Left ventricle myocardium inferior (tissue), 1 donor: ENCODE data around the gene CCDC93. TPM values are rescaled to one million over a fixed set of nuclear protein-coding genes. Genes with fewer than 3 reads are reported as not detected.

ENCODE experiments used
- DNase-seq: peaks from one replicate; pipeline ENCODE4 v3.0.0-alpha.2; 2020
- H3K27ac ChIP-seq: fragments of 200-600 bp; replicated peaks from 2 replicates; pipeline ENCODE4 v1.8.0; 2021
- H3K27me3 ChIP-seq: fragments of 200-600 bp; 2 replicates; pipeline ENCODE4 v1.8.0; 2021; ENCODE audit warnings: low read depth
- H3K36me3 ChIP-seq: fragments of 200-600 bp; 2 replicates; pipeline ENCODE4 v1.8.0; 2021
- H3K4me1 ChIP-seq: fragments of 200-600 bp; 2 replicates; pipeline ENCODE4 v1.8.0; 2021
- H3K4me3 ChIP-seq: fragments of 200-600 bp; 2 replicates; pipeline ENCODE4 v1.8.0; 2021; ENCODE audit warnings: mild to moderate bottlenecking, moderate library complexity
- H3K9me3 ChIP-seq: fragments of 200-600 bp; replicated peaks from 2 replicates; pipeline ENCODE4 v1.8.0; 2021
- CTCF ChIP-seq: fragments of 200-600 bp; IDR thresholded peaks from 2 replicates; pipeline ENCODE4 v1.8.0; 2021; ENCODE audit warnings: antibody characterized with exemption, mild to moderate bottlenecking, borderline replicate concordance
- intact Hi-C: fragments of 100-400 bp; cut with micrococcal nuclease; formaldehyde crosslinking; loops from one replicate; pipeline ENCODE4 v1.11.0; 2022
- total RNA-seq: library from RNA; stranded (reverse); fragmentation: NEBNext Ultra II Directional; extraction: Animal tissue kit (Norgen Biotek cat#: 25700); gene quantifications from one replicate; pipeline ENCODE4 v1.2.1, GENCODE V29; 2021
- donor health status: DM: no; HTN: yes; CAD: no; lungs with severe emphysema.

Gene CCDC93
- total RNA-seq, 1 donor from 2014 or later, result 22.8 TPM

DNA sequence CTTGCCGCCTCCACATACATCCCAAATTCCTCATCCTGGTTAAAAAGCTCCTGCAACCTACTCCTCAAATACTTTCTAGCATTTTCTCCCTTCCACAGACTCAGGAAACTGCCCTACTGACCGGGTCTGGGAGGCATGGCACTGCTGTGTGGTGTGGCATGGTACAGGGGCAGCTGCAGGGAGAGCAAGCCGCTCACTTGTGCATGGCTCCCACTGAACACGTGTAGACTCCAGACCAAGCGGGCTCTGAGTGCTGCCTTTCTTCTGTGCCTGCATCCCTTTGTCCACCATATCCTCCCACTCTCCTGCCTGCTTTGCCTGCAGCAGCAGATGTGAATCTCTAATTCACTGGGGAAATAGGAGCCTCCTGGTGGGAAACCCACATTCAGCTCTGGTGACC is 72.2 kb downstream of the CCDC93 start:
- intact Hi-C loops, result no loop called here
- TF ChIP-seq CTCF, result no peak
- Histone ChIP-seq H3K9me3 (no peaks in the 10 kb centered on the region), H3K27me3 (no peaks in the 10 kb centered on the region), H3K36me3 (peaks cover 99% of the 10 kb centered on the region), H3K27ac (no peak overlapping the region), H3K4me3 (no peak overlapping the region), H3K4me1 (peaks cover 10% of the 10 kb centered on the region)
- no peak for DNase-seq

DNA sequence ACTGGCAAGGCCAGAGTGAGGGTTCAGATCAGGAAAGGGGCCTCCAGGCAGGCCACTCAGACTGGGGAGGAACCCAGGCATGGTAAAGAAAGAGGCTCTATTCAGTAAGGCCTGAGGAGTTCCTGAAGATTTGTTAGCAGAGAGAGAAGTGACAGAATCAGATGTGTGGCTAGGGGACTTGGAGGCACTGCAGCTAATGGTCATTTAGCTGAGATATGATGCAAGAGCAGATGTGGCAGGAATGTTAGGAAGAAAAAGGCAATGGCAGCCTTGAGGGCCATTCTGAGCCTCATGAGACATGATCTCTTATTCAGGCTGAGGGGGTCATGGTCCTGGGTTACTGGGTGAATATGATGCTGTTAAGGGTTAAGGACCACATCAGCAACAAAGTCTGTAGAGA is 73.4 kb downstream of the CCDC93 start:
- no peak for DNase-seq
- Histone ChIP-seq H3K4me3 (no peak overlapping the region), H3K36me3 (peaks cover 97% of the 10 kb centered on the region), H3K4me1 (peaks cover 22% of the 10 kb centered on the region), H3K27me3 (no peaks in the 10 kb centered on the region), H3K9me3 (no peaks in the 10 kb centered on the region), H3K27ac (no peak overlapping the region)
- intact Hi-C loops, result no loop called here
- TF ChIP-seq CTCF, result no peak

DNA sequence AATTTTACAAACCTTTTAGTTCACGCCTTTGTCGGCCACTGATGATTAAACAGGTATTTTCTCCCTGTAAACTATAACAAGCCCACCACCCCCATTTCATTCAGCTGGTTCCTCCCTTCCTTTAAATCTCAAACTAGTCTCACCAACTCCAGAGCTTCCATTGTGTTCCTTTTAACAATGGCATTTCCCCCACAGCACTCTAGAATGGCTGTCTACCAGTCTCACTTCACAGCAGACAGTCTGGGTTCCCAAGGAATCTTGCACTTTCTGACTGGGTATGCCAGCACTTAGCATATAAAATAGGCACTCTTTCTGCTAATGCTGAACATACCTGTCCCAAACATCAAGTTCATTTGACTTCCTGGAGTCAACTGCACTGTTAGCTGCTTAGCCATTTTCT is 75.3 kb downstream of the CCDC93 start:
- no peaks in the 10 kb centered on the region for H3K27me3 ChIP-seq
- H3K27ac ChIP-seq, result no peak overlapping the region
- H3K4me1 ChIP-seq, result peaks cover 27% of the 10 kb centered on the region
- no peak overlapping the region for H3K4me3 ChIP-seq
- DNase-seq, result no peak
- no peaks in the 10 kb centered on the region for H3K9me3 ChIP-seq
- peaks cover 97% of the 10 kb centered on the region for H3K36me3 ChIP-seq
- intact Hi-C loops, result no loop called here
- no peak for TF ChIP-seq CTCF

DNA sequence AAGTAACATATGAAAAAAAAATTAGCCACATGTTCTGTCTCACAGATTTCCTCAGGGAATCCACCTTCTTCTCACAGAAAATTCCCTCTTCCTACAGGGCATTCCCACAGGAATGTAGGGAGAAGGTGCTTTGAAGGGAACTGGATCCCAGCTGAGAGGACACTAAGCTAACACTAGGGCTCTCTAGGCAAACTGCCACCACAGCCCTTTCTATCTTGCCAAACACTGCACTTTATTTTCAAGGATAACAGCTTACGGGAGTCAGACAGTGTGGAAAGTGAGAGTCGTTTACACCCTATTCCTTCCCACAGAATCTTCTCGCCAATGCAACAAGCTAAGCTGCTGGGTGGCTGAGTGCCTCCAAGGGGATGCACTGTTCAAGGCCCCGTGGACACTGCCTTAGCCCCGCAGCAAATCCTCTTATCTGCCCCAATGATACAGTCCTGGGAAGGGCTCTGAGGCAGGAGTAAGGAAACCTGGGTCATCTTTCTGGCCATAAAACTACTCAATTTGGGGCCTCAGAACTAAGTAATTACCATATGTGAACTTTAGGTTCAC is 76.9 kb downstream of the CCDC93 start:
- Histone ChIP-seq H3K36me3 (peaks cover 96% of the 10 kb centered on the region), H3K27ac (peak overlapping the region; percentile 63), H3K9me3 (no peaks in the 10 kb centered on the region), H3K4me3 (no peak overlapping the region), H3K27me3 (no peaks in the 10 kb centered on the region), H3K4me1 (peaks cover 31% of the 10 kb centered on the region)
- intact Hi-C loops, result no loop called here
- TF ChIP-seq CTCF, result peak; percentile 31
- peak; percentile 18 for DNase-seq

DNA sequence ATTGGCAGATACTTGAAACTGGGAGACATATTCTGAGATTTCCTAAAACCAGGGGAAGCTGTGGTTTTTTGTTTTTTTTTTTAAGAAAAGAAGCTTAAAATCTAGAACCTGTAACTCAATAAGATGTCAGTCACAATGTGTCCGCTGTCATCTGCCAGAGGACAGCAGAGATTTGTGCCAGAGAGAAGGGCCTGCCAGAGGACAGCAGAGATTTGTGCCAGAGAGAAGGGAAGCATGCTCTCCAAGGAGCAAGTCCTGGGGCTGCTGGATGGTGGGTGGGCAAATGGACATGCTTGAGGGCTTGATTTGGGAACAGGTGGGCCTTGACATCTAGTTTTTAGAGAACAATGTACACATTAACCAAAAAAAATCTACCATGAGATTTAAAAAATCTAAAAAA is 77.9 kb downstream of the CCDC93 start:
- peak overlapping the region; percentile 63 for H3K27ac ChIP-seq
- no peaks in the 10 kb centered on the region for H3K27me3 ChIP-seq
- intact Hi-C loops, result no loop called here
- no peaks in the 10 kb centered on the region for H3K9me3 ChIP-seq
- no peak for TF ChIP-seq CTCF
- no peak for DNase-seq
- H3K36me3 ChIP-seq, result peaks cover 96% of the 10 kb centered on the region
- H3K4me1 ChIP-seq, result peaks cover 31% of the 10 kb centered on the region
- H3K4me3 ChIP-seq, result no peak overlapping the region

DNA sequence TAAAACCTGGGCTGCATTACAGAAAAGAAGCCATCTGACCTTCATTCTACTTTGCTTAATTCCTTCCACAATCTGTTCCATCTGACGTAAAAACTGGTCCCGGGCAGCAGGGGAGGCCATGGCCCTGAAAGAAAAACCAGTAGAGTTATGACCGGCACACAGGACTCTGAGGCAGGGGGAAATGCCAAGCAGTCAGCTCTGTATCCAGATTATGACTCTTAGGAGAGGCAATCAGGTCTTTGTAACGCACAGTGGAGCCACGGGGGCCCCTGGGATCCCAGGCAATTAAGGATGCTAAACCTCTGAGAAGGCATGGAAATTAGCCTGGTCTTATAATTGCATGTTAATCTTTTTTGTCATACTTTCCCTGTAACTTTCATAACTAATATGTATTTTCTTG is 78.4 kb downstream of the CCDC93 start:
- H3K36me3 ChIP-seq, result peaks cover 96% of the 10 kb centered on the region
- no peak for DNase-seq
- H3K9me3 ChIP-seq, result no peaks in the 10 kb centered on the region
- H3K4me3 ChIP-seq, result no peak overlapping the region
- peak overlapping the region; percentile 63 for H3K27ac ChIP-seq
- no peaks in the 10 kb centered on the region for H3K27me3 ChIP-seq
- TF ChIP-seq CTCF, result no peak
- peaks cover 31% of the 10 kb centered on the region for H3K4me1 ChIP-seq
- intact Hi-C loops, result no loop called here
